HEK293 (cell line): ENCODE results near the gene NOP9.

Experiments
- BCL11B ChIP-seq: fragments of 450-650 bp; formaldehyde crosslinking; IDR thresholded peaks from 2 replicates; pipeline ENCODE4 v1.5.1; 2016; ENCODE audit warnings: low read depth, missing biosample characterization, missing genetic modification characterization
- EGR2 ChIP-seq: fragments of 450-650 bp; formaldehyde crosslinking; IDR thresholded peaks from 2 replicates; pipeline ENCODE4 v1.5.1; 2016; ENCODE audit warnings: low read depth, missing biosample characterization, missing genetic modification characterization
- GLIS1 ChIP-seq: fragments of 450-650 bp; formaldehyde crosslinking; IDR thresholded peaks from 2 replicates; pipeline ENCODE4 v1.5.1; 2016; ENCODE audit warnings: missing biosample characterization, missing genetic modification characterization
- KLF10 ChIP-seq: fragments of 450-650 bp; IDR thresholded peaks from 2 replicates; pipeline ENCODE4 v1.5.1; 2018; ENCODE audit warnings: missing biosample characterization, mild to moderate bottlenecking, missing genetic modification characterization
- TRIM28 ChIP-seq: IDR thresholded peaks from 2 replicates; pipeline ENCODE4 v1.6.1; 2011; ENCODE audit warnings: low read length, control low read depth, borderline replicate concordance
- ZBTB8A ChIP-seq: fragments of 450-650 bp; formaldehyde crosslinking; IDR thresholded peaks from 2 replicates; pipeline ENCODE4 v1.5.1; 2016; ENCODE audit warnings: missing biosample characterization, missing genetic modification characterization
- ZEB2 ChIP-seq: fragments of 450-650 bp; formaldehyde crosslinking; IDR thresholded peaks from 2 replicates; pipeline ENCODE4 v1.5.1; 2016; ENCODE audit warnings: missing biosample characterization, missing genetic modification characterization
- ZFHX2 ChIP-seq: fragments of 450-650 bp; formaldehyde crosslinking; conservative IDR thresholded peaks from 2 replicates; pipeline ENCODE4 v1.5.1; 2016; ENCODE audit warnings: missing biosample characterization, missing genetic modification characterization
- ZFP3 ChIP-seq: fragments of 450-650 bp; formaldehyde crosslinking; IDR thresholded peaks from 2 replicates; pipeline ENCODE4 v1.5.1; 2016; ENCODE audit warnings: low read depth, missing biosample characterization, missing genetic modification characterization
- ZIC2 ChIP-seq: fragments of 450-650 bp; formaldehyde crosslinking; IDR thresholded peaks from 2 replicates; pipeline ENCODE4 v1.5.1; 2016; ENCODE audit warnings: missing biosample characterization, missing genetic modification characterization
- ZNF146 ChIP-seq: fragments of 450-650 bp; formaldehyde crosslinking; IDR thresholded peaks from 2 replicates; pipeline ENCODE4 v1.5.1; 2016; ENCODE audit warnings: missing biosample characterization, missing genetic modification characterization
- ZNF16 ChIP-seq: fragments of 450-650 bp; formaldehyde crosslinking; IDR thresholded peaks from 2 replicates; pipeline ENCODE4 v1.5.1; 2016; ENCODE audit warnings: low read depth, missing biosample characterization, missing genetic modification characterization
- ZNF266 ChIP-seq: fragments of 450-650 bp; formaldehyde crosslinking; IDR thresholded peaks from 2 replicates; pipeline ENCODE4 v1.5.1; 2016; ENCODE audit warnings: missing biosample characterization, missing genetic modification characterization, low read depth
- ZNF311 ChIP-seq: fragments of 450-650 bp; formaldehyde crosslinking; IDR thresholded peaks from 2 replicates; pipeline ENCODE4 v1.5.1; 2017; ENCODE audit warnings: missing biosample characterization, missing genetic modification characterization, borderline replicate concordance
- ZNF335 ChIP-seq: fragments of 450-650 bp; formaldehyde crosslinking; conservative IDR thresholded peaks from 2 replicates; pipeline ENCODE4 v1.5.1; 2016; ENCODE audit warnings: missing biosample characterization, missing genetic modification characterization
- ZNF391 ChIP-seq: fragments of 450-650 bp; formaldehyde crosslinking; IDR thresholded peaks from 2 replicates; pipeline ENCODE4 v1.5.1; 2016; ENCODE audit warnings: low read depth, missing biosample characterization, missing genetic modification characterization, borderline replicate concordance
- ZNF394 ChIP-seq: fragments of 450-650 bp; formaldehyde crosslinking; IDR thresholded peaks from 2 replicates; pipeline ENCODE4 v1.5.1; 2016; ENCODE audit warnings: missing biosample characterization, missing genetic modification characterization, mild to moderate bottlenecking, moderate library complexity, borderline replicate concordance
- ZNF544 ChIP-seq: fragments of 450-650 bp; formaldehyde crosslinking; IDR thresholded peaks from 2 replicates; pipeline ENCODE4 v1.5.0; 2017; ENCODE audit warnings: missing biosample characterization, missing genetic modification characterization
- ZNF621 ChIP-seq: fragments of 450-650 bp; formaldehyde crosslinking; IDR thresholded peaks from 2 replicates; pipeline ENCODE4 v1.5.1; 2017; ENCODE audit warnings: missing biosample characterization, missing genetic modification characterization
- ZNF658 ChIP-seq: fragments of 450-650 bp; formaldehyde crosslinking; IDR thresholded peaks from 2 replicates; pipeline ENCODE4; 2016; ENCODE audit warnings: missing biosample characterization, missing genetic modification characterization
- ZNF660 ChIP-seq: fragments of 450-650 bp; IDR thresholded peaks from 2 replicates; pipeline ENCODE4 v1.5.1; 2018; ENCODE audit warnings: missing biosample characterization, mild to moderate bottlenecking, missing genetic modification characterization
- ZNF837 ChIP-seq: fragments of 450-650 bp; formaldehyde crosslinking; IDR thresholded peaks from 2 replicates; pipeline ENCODE4 v1.5.1; 2016; ENCODE audit warnings: missing biosample characterization, missing genetic modification characterization
- ZSCAN30 ChIP-seq: fragments of 450-650 bp; IDR thresholded peaks from 2 replicates; pipeline ENCODE4 v1.5.1; 2018; ENCODE audit warnings: missing biosample characterization, mild to moderate bottlenecking, missing genetic modification characterization, moderate library complexity
- TF ChIP-seq, protein P1 (sequence below): fragments of 450-650 bp; formaldehyde crosslinking; IDR thresholded peaks from 2 replicates; pipeline ENCODE4 v1.5.1; 2016; ENCODE audit warnings: missing biosample characterization, missing genetic modification characterization
- TF ChIP-seq, protein P2 (sequence below): fragments of 450-650 bp; formaldehyde crosslinking; IDR thresholded peaks from 2 replicates; pipeline ENCODE4 v1.5.1; 2016; ENCODE audit warnings: missing biosample characterization, missing genetic modification characterization
- TF ChIP-seq, protein P3 (sequence below): fragments of 450-650 bp; IDR thresholded peaks from 2 replicates; pipeline ENCODE4 v1.5.1; 2018; ENCODE audit warnings: missing biosample characterization, mild to moderate bottlenecking, missing genetic modification characterization
- TF ChIP-seq, protein P4 (sequence below): fragments of 450-650 bp; IDR thresholded peaks from 2 replicates; pipeline ENCODE4 v1.5.1; 2018; ENCODE audit warnings: missing biosample characterization, missing genetic modification characterization
- TF ChIP-seq, protein P5 (sequence below): fragments of 450-650 bp; formaldehyde crosslinking; conservative IDR thresholded peaks from 2 replicates; pipeline ENCODE4 v1.5.1; 2016; ENCODE audit warnings: low read depth, missing biosample characterization, missing genetic modification characterization

NOP9 gene

DNA sequence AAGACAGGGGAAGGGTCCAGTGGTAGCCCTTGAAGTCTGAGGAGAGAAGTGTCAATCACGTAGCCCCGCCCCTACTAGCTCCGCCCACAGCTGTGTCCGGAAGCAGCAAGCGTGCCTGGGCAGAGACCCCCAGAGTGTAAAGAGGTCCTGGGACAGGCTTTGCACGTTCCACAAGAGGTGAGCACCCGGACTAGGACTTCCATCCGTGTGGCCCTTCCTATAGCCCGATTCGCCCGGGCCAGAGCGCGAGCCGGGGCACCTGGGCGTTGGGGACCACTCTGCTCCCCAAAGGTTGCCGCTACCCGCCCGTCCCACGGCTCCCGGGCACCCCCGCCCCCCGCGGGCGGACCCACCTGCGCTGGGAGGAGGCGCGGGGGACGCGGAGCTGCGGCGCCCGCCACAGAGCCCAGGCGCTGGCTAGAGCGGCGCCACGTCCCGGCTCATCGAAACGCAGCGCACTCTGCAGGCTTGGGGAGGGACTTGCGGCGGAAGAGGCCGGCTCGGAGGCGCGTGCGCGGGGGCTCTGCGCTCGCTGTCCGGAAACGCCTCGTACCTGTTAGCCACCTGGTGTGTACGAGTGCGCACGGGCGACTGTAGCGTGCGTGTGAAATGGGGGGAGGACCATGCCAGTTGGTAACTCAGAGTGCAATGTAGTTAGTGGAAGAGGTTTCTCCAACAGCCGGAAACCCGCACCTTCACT is 28.4 kb upstream of the NOP9 start, which contains the start of gene RABGGTA (continued):
- TF ChIP-seq ZFHX2 (tag by site-specific recombination) (peak; percentile 75), GLIS1 (peak; percentile 78), ZNF266 (tag by site-specific recombination) (no peak), ZNF658 (no peak), ZNF335 (tag by site-specific recombination) (peak; percentile 70; the same call in 1 of the 2 replicates), ZNF391 (tag by site-specific recombination) (no peak), ZNF837 (no peak), ZSCAN30 (tag by site-specific recombination) (no peak; the same call in 1 of the 2 replicates), ZNF311 (no peak), ZFP3 (tag by site-specific recombination) (no peak), ZNF621 (tag by site-specific recombination) (no peak), BCL11B (tag by site-specific recombination) (no peak), ZBTB8A (tag by site-specific recombination) (peak; percentile 88), ZNF544 (no peak), EGR2 (peak; percentile 54; the same call in 1 of the 2 replicates), ZNF146 (tag by site-specific recombination) (no peak), ZNF660 (tag by site-specific recombination) (peak; percentile 78; the same call in 1 of the 2 replicates), ZNF394 (0 out of 2 replicates have a peak, but pooled peaks have one; percentile 49), ZEB2 (peak; percentile 93), TRIM28 (peak; percentile 8; the same call in 1 of the 2 replicates), ZIC2 (tag by site-specific recombination) (peak; percentile 28; the same call in 1 of the 2 replicates), ZNF16 (no peak), KLF10 (peak; percentile 79; the same call in 1 of the 2 replicates)
- TF ChIP-seq, protein P1, sequence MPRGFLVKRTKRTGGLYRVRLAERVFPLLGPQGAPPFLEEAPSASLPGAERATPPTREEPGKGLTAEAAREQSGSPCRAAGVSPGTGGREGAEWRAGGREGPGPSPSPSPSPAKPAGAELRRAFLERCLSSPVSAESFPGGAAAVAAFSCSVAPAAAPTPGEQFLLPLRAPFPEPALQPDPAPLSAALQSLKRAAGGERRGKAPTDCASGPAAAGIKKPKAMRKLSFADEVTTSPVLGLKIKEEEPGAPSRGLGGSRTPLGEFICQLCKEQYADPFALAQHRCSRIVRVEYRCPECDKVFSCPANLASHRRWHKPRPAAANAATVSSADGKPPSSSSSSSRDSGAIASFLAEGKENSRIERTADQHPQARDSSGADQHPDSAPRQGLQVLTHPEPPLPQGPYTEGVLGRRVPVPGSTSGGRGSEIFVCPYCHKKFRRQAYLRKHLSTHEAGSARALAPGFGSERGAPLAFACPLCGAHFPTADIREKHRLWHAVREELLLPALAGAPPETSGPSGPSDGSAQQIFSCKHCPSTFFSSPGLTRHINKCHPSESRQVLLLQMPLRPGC (tag by site-specific recombination) = 0 out of 2 replicates have a peak, but pooled peaks have one; percentile 33
- TF ChIP-seq, protein P2, sequence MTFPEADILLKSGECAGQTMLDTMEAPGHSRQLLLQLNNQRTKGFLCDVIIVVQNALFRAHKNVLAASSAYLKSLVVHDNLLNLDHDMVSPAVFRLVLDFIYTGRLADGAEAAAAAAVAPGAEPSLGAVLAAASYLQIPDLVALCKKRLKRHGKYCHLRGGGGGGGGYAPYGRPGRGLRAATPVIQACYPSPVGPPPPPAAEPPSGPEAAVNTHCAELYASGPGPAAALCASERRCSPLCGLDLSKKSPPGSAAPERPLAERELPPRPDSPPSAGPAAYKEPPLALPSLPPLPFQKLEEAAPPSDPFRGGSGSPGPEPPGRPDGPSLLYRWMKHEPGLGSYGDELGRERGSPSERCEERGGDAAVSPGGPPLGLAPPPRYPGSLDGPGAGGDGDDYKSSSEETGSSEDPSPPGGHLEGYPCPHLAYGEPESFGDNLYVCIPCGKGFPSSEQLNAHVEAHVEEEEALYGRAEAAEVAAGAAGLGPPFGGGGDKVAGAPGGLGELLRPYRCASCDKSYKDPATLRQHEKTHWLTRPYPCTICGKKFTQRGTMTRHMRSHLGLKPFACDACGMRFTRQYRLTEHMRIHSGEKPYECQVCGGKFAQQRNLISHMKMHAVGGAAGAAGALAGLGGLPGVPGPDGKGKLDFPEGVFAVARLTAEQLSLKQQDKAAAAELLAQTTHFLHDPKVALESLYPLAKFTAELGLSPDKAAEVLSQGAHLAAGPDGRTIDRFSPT (tag by site-specific recombination) = no peak
- TF ChIP-seq, protein P3, sequence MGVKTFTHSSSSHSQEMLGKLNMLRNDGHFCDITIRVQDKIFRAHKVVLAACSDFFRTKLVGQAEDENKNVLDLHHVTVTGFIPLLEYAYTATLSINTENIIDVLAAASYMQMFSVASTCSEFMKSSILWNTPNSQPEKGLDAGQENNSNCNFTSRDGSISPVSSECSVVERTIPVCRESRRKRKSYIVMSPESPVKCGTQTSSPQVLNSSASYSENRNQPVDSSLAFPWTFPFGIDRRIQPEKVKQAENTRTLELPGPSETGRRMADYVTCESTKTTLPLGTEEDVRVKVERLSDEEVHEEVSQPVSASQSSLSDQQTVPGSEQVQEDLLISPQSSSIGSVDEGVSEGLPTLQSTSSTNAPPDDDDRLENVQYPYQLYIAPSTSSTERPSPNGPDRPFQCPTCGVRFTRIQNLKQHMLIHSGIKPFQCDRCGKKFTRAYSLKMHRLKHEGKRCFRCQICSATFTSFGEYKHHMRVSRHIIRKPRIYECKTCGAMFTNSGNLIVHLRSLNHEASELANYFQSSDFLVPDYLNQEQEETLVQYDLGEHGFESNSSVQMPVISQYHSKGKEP (tag by site-specific recombination) = no peak
- TF ChIP-seq, protein P4, sequence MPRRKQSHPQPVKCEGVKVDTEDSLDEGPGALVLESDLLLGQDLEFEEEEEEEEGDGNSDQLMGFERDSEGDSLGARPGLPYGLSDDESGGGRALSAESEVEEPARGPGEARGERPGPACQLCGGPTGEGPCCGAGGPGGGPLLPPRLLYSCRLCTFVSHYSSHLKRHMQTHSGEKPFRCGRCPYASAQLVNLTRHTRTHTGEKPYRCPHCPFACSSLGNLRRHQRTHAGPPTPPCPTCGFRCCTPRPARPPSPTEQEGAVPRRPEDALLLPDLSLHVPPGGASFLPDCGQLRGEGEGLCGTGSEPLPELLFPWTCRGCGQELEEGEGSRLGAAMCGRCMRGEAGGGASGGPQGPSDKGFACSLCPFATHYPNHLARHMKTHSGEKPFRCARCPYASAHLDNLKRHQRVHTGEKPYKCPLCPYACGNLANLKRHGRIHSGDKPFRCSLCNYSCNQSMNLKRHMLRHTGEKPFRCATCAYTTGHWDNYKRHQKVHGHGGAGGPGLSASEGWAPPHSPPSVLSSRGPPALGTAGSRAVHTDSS (tag by site-specific recombination) = peak; percentile 8; the same call in 1 of the 2 replicates
- TF ChIP-seq, protein P5, sequence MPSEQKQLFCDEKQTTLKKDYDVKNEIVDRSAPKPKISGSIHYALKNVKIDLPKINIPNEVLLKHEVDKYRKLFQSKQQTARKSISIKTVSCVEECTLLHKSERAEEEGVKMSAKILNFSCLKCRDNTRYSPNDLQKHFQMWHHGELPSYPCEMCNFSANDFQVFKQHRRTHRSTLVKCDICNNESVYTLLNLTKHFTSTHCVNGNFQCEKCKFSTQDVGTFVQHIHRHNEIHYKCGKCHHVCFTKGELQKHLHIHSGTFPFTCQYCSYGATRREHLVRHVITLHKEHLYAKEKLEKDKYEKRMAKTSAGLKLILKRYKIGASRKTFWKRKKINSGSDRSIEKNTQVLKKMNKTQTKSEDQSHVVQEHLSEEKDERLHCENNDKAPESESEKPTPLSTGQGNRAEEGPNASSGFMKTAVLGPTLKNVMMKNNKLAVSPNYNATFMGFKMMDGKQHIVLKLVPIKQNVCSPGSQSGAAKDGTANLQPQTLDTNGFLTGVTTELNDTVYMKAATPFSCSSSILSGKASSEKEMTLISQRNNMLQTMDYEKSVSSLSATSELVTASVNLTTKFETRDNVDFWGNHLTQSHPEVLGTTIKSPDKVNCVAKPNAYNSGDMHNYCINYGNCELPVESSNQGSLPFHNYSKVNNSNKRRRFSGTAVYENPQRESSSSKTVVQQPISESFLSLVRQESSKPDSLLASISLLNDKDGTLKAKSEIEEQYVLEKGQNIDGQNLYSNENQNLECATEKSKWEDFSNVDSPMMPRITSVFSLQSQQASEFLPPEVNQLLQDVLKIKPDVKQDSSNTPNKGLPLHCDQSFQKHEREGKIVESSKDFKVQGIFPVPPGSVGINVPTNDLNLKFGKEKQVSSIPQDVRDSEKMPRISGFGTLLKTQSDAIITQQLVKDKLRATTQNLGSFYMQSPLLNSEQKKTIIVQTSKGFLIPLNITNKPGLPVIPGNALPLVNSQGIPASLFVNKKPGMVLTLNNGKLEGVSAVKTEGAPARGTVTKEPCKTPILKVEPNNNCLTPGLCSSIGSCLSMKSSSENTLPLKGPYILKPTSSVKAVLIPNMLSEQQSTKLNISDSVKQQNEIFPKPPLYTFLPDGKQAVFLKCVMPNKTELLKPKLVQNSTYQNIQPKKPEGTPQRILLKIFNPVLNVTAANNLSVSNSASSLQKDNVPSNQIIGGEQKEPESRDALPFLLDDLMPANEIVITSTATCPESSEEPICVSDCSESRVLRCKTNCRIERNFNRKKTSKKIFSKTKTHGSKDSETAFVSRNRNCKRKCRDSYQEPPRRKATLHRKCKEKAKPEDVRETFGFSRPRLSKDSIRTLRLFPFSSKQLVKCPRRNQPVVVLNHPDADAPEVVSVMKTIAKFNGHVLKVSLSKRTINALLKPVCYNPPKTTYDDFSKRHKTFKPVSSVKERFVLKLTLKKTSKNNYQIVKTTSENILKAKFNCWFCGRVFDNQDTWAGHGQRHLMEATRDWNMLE = 0 out of 2 replicates have a peak, but pooled peaks have one; percentile 34
